GM21723 (cell line): ENCODE results near the gene SLC35A2.

Source experiments
- ATAC-seq: cut with Tn5 transposase; IDR thresholded peaks from one replicate; pipeline ENCODE4 v1.9.1; 2021; ENCODE audit warnings: mild to moderate bottlenecking, moderate library complexity; ENCODE audit not compliant: unreplicated experiment

Gene SLC35A2

DNA sequence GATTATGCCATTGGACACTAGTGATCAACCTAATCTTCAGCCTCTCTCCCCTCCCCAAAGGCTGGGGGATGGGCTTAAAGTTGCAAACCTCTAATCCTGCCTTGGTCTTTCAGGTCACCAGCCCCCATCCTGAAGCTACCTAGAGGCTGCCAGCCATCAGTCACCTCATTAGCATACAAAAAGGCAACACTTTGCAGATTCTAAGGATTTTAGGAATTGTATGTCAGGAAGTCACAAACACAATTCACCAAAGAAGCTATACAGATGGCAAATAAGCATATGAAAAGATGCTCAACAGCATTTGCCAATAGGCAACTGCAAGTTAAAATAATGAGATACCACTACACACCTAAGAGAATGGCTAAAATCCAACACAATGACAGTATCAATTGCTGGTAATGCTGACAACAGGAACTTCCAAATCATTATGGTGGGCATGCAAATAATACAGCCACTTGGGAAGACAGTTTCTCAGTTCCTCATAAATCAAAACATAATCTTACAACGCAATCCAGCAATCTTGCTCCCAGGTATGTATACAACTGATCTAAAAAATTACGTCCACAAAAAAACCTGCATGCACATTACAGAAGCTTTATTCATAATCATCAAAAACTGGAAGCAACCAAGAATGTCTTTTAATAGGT lies 16.4 kb upstream of the SLC35A2 start:
- ATAC-seq, result no peak

DNA sequence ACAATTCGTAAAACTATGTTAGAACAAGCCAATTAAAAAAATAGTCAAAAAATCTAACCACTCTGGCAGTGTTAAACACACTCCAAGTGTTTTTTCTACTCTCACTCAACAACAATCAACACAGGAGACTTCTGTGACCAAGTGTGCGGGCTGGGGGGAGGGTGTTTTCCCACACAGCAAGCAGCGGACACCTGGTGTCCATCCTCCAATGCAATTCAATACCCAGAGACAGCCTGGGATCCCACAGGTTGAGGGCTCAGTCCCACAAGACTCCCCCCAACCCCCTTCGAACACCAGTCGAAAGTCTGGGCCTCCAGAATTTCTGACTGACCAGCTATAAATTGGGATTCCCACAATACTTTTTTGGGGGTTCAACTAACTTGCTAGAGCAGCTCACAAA lies 15.7 kb upstream of the SLC35A2 start:
- ATAC-seq, result no peak

DNA sequence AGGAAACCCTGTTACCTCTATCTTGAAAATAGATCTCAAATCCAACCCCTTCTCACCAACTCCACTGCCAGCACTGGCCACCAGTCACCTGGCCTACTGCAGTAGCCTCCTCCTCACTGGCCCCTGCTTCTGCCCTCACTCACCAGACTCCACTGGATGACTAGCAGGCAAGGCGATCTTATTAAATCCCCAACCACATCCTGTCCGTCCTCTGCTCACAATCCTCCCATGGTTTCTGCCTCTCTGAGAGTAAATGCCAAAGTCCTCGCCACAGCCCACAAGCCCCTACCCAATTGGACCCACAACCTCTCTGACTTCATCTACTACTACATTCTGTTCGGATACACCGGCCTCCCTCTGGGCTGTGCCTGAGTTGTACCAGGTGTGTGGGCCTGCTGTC lies 12.8 kb upstream of the SLC35A2 start:
- ATAC-seq, result no peak

DNA sequence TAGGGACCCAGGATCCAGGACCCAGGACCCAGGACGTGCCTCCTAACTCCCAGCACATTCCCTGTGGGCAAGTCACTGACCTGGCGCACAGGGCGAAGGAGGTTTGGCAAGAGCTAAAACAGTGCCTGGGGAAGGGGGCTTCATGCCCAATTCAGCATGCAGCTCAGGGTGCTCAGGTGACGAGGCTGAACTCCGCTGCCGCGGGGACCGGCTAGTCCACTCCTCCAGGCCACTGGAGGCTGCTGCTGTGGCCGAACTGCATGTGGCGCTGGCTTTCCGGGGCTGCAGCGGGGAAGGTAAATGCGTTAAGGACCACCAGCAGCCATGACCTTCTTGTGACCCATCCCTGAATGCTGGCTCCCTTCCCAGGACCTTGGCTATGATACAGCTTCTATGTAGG lies 12.3 kb upstream of the SLC35A2 start:
- no peak for ATAC-seq

DNA sequence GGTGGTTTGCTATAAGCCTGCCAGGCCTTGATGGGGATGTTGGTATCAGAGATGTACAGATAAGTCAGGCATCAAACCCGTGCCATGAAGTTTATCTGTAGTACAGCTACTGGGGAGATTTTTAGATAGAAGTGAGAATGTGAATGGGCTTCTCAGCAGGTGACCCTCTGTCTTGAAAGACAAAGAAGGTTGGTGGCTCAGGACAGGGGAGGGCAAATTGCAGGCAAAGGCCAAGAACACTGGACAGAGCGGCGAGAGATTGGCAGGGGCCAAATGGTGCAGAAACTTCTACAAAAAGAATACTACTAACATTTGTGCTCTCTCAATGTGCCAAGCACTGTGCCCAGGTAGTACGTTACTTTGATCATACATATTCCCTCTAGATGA lies 9.3 kb upstream of the SLC35A2 start:
- no peak for ATAC-seq

DNA sequence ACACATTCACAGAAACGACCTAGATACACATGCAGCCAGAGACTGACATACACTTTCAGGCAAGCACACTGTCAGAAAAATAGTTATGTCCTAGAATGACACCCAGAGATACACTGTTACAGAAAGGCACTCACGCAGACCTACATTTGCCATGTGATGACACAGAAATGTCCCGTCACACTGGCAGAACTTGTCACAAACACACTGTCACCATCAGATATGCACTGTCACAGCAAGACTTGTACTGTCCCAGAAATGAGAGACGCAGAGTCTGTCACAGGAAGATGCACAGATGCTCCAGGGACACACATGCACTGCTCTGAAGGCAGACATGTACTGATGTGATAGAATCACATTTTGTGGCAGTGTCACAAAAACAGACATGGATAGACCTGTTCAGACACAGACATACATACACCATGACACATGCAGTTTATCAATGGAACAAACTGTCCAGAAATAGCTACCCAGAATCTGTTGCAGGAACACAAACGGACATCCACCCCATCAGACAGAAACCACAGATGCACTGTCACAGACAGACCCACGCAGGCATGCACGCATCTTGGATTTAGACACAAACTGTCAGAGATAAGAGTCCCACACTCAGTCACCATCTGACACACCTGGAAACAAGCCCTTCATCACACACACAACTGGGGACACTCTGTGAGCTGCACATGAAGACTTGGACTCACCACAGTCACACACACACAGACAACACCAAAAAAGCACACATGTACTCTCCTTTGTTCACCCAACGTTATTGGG lies 8.7 kb upstream of the SLC35A2 start:
- ATAC-seq, result no peak

DNA sequence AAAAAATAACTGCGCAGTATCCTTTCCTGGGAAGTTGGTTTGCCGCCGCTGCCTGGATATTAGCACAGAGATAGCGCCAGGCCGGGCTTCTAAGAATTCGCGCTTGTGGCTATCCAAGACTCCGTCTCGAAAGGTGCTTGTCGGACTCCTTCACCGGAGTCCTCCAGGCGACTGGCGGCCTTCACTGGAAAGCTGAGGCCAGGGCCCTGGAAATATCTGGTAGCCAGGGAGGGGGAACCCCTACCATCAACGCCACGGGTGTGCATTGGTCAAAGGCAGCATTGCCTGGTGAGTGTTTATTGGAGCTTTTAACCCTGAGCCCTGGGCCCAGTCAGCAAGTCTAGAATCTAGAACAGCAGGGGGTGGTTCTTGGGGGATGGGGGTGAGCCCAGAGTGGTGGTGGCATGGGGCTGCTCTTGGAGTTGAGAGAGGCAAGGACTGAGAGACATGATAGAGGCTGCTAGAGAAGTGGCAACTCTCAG lies 8.0 kb upstream of the SLC35A2 start:
- peak; percentile 17 for ATAC-seq

DNA sequence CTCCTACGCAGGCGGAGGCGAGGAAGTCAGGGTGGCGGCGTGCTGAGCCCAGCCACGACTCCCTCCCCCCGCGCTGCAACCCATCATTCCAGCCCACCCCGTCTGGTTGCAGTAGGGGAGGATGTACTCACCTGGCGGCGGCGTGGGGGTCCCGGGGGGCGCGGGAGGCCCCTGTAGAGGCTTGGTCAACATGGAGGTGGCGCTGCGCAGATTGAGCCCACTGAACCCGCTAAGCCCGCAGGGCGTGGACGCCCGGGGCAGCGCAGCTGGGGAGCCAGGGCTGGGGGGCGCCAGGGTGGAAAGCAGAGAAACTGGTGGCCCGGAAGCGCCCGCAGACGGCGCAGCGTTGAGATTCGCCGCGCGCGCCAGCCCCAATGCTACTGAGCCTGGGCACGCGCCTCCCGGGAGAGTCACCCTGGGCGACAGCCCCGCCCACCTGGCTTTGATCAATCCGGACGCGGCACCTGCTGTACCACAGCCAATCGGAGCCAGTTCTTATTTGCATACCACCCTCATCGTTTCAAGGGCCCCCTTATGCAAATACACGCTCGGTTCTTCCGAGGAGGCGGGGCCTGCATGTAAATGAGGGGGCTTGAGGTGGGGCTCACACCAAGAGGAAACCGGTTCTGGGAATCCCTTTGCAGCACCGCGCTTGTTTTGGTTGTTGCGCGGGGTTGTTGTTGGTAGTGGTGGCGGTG lies 7.3 kb upstream of the SLC35A2 start, which contains the start of gene PIM2:
TSS of gene PIM2 (minus strand) at position 382 of the 698 bp plus-strand sequence. CDS start at position 192, 190 bp downstream.
- ATAC-seq, result peak; percentile 70

DNA sequence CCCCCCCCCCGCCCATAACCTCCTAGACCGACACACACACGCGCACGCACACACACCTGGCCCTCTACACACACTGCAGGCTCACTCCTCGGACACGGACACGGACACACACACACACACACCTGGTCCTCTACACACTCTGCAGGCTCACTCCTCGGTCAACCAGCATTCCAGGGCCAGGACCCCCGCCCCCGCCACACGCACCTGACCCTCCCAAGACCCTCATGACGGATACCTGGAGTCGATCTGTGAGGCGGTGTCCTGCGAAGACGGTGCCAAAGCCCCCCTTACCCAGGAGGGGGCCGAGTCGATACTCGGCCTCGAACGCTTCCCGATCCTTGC lies 6.8 kb upstream of the SLC35A2 start:
- ATAC-seq, result no peak

DNA sequence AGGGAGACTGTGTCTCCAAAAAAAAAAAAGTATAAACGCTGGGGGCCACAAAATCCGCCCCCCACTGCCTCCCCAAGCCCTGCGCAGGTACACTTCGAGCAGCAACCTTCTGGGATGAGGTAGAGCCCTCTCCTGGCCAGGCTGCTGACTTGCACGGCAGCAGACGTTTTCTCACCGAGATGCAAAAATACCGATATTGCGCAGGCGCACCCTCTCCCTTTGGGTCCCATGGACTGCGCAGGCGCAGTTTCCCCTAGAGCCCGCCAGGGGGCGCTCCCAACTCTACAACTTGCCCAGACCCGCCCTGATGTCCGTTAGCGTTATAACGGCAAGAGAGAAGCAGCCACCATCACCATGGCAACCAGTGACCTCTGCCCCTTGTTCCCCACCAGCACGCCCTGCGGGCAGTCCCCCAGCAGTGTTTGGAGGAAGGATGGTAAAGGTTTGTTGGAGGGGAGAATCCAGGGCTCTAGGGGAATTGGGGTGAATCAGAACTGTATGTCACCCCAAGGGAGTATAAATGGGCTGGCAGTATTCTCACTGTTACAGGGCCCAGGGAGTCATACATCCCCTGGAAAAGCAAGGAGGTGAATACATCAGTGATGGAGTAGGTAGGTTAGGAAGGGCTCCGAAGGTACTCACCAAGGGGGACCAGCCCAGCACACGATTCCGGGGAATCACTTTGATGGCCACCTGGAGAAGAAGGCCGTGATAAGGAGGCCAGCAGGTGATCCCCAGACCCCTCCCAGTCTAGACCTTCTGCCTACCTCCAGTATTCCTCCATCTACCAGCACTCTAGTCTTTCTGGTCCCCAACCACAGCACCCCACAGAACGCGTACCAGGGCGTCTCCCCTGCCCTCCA lies 5.9 kb upstream of the SLC35A2 start:
- ATAC-seq, result peak; percentile 38

DNA sequence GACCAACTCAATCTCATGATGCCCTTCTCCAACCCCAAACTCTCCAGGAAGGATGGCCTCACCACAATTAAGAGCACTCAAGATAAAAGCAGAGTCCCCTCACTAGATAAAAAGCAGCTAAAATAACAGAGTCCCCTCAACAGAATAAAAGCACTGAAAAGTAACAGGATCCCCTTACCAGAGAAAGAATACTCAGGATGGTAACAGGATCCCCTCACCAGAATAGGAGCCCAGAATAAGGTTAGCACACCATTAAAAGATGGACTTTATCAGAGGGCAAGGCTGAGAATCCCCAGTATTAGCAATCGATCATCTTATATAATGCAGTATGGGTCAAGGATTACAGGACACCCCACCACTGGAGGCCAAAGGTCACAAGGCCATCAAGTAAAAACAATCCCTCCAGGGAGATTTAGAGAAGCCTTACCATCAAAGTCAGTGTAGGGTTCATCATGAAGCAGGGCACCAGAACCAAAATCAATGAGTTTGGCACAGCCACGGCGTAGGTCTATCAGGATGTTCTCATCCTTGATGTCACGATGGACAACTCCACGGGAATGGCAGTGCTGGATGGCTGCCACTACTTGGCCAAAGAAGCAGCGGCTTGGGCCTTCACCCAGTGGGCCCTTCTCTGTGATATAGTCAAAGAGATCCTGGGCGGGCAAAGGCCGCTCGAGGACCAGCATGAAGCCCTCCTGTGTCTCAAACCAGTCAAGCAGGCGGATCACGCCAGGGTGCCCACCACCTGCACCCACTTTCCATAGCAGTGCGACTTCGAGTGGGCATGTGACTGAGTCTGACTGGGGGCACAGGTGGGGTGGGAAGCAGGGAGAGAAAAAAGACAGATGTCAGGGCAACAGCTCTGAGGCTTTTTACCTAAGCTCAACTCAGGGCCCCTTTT lies 3.4 kb upstream of the SLC35A2 start:
- ATAC-seq, result no peak

DNA sequence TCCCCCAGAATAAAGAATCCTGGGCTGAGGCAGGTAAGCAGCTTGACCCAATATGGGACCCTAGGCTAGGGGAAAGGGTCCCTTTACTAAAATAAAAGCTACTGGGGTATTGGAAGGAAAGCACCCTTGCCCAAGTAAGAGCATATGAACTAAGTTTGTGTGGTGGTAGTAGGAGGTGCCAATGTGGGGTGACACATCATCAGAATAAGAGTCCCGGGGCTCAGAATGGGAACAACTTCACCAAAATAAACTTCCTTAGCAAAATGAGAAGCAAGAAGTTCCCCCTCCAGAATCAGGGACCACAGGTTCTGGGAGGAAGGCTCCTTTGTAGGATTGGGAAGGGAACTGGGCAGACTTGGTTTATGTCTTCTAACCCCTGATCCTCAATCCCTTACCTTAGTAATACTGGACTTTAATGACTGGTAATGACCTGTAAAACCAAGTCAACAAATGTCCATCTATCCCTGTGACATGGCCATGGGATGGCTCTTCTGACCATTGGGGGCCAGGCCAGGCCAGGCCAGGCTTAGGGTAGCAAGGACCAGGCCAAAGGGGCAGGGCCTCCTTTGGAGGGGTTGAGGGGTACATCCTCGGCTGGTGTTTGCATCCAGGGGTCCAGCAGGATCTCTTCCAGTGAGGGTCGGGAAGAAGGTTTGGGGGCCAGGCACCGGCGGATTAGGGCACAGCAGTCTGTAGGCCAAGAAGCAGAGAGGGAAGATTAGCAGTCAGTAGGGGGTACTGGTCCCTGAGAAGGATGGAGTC lies 2.3 kb upstream of the SLC35A2 start:
- ATAC-seq, result no peak

DNA sequence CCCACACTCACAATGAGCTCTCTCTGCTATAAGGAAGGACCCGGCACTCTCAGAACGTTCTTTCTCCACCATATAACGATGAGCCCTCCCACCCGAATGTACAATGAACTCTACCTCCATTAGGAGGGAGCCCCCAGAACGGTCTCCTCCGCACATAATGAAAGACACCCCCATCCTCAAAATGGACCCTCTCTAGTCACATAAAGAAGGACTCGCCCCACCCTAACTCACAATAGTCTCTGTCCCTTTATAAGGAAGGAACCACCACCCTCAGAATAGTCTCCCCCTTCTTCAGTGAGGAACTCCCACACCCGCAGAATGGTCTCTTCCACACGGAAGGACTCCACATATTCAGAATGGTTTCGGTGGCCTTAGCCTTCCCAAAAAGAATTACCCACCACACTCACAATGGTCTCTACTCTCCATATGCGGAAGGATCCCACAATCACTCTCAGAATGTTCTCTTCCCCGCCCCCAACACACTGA lies 477 bp downstream of the SLC35A2 start:
- ATAC-seq, result no peak

DNA sequence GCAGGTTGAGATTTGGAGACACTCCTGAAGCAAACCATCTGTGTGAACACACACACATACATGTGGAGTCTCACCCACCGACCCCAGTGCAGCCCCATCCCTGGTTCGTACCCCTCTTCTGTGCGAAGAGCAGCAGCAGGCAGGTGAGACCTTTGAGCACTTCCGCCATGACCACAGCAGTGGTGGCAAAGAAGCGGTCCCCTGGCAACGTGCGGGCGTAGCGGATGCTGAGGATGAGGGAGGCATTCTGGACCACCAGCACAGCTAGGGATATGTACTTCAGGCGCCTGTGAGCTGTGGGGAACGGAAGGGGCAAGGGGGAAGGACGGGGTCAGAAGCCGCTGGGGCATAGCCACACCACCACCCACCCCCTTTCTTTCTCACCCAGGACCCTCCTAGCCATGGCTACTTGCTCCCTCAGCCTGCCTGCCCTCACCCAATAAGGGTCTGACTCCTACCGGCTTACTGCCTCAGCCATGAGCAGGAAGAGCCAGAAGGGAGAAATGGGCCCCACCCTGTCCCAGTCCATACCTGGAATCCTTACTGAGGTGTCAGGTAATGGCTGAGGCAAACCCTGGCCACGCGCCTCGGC lies 1.6 kb downstream of the SLC35A2 start:
- ATAC-seq, result no peak

DNA sequence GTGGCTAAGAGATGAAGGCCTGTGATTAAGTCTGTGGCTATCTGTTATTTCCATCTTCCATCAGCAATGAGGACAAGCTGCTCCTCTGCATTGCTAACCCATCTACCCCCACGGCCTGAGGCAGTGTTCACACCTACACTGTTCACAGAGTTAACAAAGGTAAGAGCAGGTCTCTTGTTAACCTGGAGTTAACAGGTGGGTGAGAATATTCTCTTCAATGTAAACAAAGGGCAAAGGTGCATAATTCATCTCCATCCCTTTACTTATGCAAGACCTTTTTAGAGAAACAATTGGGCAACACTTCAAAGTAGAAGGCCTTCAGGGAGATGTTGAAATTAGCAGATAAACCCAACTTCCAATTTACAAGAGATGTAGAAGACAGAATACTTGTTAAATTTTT lies 2.8 kb downstream of the SLC35A2 start:
- ATAC-seq, result no peak

DNA sequence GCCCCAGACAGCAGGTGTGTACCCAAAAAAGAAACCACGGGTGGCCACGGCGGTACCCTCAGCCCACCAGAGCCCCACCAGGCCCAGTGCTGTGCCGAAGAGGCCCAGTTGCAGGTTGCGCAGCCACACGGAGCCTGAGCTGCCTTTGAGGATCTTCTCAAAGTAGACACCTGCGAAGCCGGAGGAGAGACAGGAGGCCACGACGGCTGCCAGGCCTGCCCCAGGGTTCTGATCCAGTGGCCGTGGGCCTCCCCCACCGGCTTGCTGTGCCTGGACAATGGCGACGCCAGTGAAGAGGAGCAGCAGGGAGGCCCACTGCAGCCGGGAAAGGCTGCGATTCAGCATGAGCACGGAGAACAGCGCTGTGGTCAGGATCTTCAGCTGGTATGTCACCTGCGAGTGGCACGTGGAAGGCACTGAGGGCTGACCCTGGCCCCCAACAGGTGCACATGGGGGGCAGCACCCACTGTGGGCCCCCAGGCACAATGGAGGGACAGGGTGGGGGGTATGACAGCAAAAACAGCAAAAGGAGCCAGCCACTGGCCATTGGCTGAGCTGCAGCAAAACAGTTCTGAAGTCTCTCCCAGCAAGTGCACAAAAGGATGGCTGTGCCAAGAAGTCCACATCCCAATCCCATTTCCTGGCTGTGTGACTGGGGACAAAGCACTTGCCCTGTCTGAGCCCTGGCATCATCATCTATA lies 6.2 kb downstream of the SLC35A2 start:
- ATAC-seq, result no peak

DNA sequence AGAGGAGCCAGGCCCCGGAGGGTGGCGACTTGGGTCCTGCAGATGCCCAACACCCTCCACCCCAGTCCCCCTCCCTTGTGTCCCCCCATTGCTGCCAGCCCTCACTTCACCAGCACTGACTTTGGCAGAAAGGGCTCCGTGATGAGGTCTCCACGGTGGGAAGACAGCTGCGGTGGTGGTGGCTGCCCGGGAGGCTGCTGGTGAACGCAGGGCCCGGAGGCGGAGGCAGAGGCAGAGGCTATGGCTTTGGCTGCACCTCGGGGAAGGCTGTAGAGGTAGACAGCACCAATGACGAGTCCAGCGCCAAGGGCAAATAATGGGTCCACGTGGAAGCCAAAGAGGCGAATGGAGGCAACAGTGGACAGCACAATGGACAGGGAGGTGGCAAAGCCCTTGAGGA lies 6.8 kb downstream of the SLC35A2 start:
- no peak for ATAC-seq

DNA sequence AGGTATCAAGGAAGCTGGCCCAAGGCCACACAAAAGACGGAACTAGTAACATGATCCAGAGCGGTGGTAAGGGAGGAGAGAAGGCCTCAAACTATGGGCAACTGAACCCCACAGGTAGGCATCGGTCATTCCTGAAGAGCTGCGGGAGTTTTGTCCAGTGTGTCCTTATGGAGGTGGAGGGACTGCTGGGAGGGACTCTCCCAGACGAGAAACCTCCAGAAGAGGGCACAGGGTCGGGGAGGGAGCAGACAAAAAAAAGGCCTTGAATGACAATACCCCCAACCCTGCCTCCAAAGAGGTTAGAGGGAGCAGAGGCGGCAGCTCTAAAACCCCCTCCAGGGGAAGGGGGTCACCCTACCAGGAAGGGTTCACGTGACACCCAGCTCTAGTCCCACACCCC lies 7.3 kb downstream of the SLC35A2 start:
- no peak for ATAC-seq
